HTERT RPE-1 (cell line): ENCODE data around the gene HIVEP3.

Source experiments
- in situ Hi-C: fragments of 300-500 bp; cut with MboI; formaldehyde crosslinking; loops from 4 replicates; pipeline ENCODE4 v1.14.3; 2020; ENCODE audit warnings: low sequenced_read_pairs

Gene HIVEP3

DNA sequence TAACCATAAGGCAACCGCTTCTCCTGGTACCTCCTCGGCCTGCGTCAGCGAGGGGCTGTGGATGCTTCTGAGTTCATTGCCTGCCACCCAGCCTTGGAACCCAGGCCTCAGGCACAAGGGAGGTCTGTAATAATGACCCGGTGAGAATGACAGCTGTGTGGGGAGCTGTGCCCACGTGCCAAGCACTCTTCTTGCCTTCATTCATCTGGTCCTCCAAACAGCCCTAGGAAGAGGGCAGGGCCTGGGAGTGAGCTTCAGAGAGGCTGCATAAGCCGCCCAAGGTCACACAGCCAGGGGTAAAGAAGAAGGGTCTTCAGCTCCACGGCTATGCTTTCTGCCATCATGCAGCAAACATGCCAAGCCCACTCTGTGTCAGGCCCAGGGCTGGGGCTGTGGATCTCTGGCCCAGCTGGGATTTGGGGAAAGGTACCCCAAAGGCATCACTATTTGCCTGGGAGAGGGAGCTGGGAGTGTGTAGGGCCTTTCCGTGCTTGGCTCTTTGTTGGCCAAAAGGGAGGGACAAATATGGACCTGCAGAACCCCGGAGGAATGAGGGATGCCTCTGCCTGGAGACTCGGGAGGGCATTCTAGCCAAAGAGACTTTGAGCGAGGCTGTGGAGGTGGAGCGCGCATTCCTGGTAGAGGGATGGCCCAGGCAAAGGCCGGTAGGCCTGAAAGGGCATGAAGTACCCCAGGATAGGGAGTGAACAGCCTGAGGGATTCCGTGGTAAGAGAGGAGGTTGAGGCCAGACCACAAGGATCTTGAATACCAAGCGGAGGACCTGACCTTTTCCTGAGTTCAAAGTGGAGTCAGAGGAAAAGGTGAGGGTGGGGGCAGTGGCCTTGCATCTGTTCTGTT is 424.1 kb downstream of the HIVEP3 start:
- in situ Hi-C loops: no loop called here

DNA sequence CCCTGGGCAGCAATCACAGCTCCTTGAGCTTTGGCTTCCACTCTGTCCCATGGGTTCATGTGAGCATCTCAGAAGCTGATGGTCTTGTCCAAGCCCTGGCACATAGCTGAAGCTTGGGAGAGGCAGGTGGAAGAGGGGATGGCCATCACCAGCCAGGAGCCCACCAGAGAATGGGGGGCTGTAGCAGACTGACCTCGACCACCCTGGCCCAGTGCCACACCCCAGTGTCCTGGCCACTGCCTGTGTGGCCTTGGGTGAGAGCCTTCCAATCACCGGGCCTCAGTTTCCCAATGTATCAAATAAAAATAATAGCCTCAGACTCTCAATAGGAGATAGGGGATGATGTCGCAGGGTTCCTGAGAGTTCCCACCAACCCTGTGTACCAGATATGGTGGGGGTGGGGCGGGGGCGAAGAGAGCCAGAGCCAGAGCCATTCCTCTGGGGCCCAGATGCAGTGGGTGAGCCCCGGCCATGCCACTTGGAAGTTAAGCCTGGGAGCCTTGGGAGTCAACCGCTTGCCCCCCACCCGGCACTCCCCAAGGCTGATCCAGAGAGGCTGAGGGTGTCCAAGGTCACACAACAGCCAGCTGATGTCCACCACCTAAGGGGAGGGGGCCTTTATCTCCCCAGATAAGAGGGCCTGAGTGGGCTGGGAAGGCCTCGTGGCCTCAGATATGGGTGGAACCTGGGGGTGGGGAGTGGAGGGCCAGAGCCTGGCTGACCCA is 424.9 kb downstream of the HIVEP3 start:
- in situ Hi-C loops: no loop called here

DNA sequence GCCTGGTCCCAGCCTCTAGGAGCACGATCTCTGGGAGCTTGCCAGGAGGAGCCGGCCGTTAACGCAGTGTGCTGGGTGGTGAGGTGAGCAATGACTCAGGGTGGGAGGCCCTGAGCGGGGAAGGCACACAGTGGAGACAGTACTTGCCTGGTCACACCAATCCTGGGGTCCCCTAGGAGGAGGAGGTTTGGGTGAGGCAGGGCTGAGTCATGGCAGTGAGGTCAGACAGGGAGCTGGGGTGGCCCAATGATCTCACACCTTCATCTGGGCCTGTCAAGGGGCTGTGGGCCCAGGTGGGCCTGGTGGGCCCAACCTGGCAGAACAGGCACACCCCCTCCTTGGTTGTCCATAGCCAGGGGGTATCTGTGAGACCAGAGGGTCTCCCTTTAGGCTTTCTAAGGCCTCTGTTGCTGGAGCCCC is 425.6 kb downstream of the HIVEP3 start:
- in situ Hi-C loops: no loop called here

DNA sequence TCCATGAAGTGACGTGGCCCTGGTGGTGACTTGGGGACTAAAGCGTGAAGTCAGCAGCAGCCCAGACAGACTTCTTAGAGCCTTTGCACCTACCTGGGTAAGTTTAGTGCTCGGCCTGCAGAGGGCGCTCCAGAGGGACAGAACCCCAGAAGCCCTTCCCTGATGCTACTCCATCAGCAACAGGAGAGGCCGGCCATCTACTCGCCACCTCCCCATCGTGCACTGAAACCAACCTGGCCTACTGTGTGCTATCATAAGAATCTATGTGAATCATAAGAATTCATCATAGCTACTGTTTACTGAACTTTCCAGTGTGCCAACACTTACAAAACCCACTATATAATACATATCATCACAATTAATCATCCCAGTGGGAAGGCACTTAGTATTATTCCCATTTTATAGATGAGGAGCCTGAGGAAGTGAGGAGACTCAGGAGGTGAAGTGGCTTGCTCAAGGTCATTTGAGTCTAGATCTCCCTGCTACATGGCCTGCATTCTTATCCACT is 426.3 kb downstream of the HIVEP3 start:
- in situ Hi-C loops: no loop called here

DNA sequence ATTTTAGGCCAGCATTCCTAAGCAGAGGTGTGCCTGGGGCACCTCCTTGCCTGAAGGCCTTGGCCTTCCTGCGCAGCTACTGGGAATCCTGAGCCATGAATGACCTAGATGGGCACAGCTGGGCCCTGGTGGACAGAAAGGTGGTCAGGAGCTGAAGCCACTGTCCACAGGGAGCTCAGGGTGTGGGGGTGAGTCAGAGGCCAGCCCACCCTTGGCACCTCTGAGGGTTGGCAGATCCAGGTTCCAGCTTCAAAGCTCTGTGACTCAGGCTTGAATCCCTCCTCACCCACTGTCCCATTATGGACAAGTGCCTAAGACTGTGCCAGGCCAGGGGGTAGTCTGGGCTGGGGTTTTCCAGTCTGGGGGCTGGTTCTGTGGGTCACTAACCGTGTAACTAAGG is 427.8 kb downstream of the HIVEP3 start:
- in situ Hi-C loops: no loop called here

DNA sequence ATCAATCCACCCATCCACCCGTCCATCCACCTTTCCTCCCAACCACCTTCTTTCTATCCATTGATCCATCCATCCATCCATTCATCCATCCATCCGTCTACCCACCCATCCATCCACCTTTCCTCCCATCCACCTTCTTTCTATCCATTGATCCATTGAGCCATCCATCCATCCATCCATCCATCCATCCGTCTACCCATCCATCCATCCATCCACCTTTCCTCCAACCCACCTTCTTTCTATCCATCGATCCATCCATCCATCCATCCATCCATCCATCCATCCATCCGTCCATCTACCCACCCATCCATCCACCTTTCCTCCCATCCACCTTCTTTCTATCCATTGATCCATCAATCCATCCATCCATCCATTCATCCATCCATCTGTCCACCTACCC is 429.2 kb downstream of the HIVEP3 start:
- in situ Hi-C loops: no loop called here

DNA sequence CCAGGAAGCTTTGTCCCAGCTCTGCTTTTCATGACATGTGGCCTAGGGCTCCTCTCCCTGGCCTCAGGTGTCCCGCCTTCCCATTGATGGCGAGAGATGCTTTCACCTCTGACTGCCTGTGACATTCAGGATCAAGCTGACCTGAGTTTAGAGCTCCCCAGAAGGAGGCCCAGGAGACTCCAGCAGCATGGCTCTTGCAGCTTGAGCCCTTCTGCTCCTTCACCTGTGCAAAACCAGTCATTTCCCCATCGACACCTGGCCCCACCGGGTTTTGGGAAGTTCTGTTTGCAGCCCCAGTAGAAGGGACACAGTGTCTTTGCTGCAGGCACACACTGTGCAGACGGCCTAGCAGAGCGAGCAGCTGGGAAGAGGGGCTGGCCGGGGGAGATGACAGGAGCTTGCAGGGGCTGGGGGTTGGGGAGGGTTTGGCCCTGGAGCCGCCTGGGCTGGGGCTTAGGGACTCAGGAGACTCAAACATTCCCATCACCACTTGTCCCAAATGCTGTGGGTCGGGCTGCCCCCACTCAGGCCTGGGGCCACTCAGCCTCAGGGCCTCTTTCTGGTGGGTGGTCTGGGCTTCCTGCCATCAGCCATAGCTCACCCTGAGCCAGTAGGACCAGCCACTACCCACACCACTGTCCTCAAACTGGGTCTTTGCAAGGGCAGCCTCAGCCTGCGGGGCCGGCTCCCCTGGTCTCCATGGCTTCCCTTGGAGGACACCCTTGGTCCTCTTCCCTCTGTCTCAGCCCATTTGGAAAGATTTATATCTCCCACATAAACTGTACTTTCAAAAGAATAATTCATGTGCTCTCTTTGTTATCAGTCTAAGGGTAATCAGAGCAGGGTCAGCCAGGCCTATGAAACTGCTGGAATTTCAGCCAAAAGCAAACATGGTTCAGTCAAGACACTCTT is 430.4 kb downstream of the HIVEP3 start:
- in situ Hi-C loops: no loop called here

DNA sequence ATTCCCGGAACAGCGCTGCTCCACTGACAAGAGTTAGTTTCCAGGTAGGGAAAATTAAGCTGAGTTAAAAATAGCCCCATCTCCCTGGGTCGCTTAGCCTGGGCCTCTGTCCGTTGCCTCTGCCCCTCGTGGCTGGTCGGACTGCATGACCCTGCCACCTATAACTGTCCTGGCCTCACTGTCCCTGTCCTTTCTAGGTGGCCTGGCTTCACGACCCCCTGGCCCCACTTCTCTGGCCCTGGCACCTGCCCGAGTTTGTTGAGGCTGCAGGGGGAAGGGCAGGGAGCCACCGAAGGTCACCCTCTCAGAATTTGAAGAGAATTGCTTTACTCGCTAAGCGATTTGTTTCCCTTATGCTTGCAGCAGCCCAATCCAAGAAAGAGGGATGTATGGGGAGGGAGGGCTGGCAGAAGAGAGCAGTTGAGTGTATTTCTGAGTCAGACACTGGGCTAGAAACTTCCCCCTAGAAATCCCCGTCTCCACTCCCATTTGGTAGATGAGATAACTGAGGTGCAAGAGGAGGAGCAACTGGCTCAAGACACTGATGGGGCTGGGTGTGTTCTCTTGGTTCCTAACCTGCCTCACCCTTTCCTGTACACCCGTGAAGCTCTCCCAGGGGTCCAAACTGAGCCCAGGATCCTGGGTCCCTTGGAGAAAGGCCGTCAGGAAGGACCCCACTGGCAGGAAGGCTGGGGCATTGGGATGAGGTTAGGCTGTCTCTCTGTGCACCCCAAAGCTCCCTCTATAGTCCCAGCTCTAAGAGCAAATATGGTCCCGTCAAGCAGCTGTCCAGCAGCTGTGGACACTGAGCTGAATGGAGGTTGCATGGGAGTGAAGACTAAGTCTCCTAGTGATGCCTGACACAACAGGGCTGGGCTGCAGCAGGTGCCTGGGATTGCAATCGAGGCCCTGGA is 431.3 kb downstream of the HIVEP3 start:
- in situ Hi-C loops: no loop called here

DNA sequence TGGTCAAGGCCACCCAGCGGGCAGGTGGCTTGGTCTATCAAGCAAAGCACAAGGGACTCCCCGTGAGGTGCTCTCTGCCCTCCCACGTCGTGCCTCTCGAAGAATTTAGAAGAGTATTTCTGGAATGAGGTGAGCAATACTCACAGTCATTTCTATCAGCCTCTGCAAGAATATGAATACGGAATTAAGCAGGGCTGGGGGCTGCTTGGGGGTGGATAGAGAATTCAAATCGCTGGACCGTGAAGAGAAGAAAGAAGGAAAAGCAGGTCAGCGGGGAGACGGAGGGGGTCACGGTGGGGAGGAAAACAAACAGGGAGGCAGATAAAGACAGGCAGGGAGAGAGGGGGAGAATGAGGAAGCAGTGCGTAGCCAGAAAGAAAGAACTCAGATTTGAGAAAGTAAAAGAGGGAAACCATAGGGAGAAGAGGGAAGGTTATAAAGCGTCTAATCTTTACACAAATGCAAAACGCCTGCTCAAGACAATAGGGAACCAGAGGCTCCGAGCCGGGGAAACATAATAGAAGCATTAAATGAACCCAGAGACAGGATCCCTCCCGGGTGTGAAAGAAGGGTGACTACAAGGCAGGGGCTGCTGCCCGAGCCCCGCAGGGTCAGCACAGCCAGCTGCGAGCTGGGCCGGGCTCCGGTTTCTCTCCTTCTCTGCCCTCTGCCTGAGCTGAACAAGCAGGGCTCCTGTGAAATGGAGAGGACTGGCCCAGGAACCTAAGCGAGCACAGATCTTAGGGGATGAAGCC is 432.2 kb downstream of the HIVEP3 start:
- in situ Hi-C loops: no loop called here

DNA sequence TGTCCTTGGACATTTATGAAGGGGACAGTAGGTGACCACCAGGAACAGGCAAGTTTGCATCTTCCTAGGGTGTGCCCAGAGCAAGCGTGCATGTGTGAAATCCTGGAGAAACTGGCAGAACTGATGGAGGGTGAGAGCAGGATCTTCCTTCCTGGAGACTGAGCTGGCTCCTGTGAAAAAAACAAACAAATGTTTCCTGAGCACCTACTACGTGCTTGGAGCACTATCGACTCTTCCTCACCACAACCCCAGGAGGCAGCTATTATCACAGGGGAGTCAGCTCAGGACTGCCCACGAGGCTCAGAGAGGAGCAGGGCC is 432.7 kb downstream of the HIVEP3 start:
- in situ Hi-C loops: no loop called here

DNA sequence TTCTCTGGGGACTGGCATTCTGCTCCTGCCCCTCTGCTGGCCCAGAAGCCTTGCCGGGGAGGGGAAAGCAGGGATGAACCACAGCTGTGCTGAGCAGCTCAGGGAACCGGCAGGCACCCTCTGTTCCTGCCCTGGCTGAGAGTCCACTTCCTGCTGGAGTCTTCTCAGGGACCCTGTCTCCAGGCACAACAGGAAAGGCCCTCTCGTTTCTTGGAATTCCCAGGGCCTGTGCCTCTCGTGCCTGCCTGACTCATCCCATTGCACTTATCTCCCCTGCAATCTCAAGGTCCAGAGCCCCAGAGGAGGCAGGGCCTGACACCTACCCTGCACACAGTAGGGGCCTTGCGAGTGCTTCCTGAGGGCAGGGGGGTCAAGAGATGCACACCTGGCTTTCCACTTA is 433.1 kb downstream of the HIVEP3 start:
- in situ Hi-C loops: no loop called here

DNA sequence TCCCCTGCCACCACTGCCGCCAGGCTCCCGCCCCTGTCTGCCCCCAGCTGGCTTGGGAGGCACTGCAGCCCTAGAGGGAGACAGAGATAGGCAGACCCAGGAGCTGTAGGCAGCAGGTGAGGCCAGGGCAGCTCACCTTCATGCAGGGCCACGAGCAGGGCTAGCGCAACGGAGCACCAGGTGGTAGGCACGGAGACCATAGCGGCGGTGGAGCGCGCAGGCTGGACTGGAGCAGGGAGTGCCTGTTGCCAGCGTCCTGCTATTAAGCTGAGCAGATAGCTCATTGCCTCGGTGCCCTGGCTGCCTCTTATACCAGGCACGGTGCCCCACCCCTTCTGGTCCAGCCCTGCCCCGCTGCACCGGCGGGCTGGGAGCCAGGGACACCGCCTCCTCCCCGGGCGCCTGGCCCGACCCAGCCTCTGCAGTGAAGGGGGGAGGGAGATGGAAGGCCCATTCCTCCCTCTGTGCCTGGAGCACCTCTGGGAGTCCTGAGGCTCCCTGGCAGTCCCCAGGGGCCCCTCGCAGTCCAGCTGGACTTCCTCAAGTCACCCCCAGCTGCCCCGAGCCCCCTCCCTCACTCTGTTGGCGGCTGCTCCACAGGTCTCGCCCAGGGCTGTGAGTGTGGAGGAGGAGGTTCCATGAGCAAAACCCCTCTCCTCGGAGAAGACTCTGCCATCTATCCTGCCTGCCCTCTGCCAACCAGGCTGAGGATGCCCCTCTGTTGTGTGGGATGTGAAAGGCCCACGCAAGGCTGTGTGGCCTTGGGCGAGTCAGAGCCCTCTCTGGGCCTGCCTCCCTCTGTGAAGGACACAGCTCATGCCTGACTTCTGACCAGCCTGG is 434.1 kb downstream of the HIVEP3 start, which contains the start of gene EDN2:
TSS of gene EDN2 (minus strand) at position 282 of the 840 bp plus-strand sequence. CDS start at position 200, 82 bp downstream.
- in situ Hi-C loops: no loop called here

DNA sequence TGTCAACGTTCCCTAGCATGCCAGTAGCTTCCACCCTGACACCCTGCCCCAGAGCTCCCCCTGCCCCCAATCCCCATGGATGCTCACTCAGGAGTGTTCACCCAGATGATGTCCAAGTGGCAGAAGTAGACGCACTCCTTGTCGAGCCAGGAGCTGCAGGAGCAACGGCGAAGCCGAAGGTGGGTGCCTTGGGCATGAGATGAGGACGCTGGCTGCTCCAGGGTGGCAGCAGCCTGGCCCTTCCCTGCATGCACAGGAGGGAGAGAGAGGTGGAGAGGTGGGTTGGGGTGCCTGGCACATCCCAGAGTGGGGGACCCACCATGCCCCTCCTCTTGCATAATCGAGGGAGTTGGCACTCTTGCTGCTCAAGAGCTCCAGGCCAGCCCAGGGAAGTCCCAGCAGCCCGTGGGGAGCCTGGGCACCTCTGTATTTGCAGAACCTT is 434.7 kb downstream of the HIVEP3 start:
- in situ Hi-C loops: no loop called here

DNA sequence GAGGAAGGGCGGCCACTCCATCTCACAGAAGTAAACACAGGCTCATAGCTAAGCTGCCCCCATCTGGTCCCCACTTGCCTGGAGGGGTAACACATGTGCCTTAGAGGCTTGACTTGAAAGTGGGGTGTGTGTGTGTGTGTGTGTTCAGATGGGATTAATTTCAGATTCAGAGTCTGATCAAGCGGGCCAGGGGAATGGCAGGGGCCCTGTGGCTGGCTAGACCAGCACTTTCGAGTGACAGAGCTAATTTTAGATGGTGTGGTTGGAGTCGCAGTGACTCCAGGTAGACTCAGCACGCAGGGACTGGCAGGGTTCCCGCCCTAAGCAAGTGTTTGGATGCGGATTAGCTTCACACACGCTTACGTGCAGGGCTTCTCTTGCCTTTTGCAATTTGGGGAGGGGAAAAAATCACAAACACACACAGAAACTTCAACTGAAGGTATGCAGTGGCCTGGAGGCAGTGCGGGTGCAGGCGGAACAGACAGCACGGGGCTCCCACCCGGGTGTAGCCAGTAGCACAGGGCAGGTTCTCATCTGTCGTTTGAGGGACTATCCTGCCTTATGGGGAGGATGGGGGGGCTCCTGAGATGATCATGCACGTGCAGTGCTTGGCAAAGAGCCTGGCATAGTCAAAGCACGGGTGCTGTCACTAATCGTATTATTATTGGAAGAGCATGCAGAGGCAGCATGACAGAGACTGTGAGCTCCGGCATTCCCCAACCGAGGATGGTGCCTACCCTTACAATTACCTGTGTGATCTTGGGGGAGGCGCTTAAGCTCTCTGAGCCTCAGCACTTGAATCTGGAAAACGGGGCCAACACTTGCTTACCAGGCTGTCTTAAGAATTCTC is 435.5 kb downstream of the HIVEP3 start:
- in situ Hi-C loops: no loop called here

DNA sequence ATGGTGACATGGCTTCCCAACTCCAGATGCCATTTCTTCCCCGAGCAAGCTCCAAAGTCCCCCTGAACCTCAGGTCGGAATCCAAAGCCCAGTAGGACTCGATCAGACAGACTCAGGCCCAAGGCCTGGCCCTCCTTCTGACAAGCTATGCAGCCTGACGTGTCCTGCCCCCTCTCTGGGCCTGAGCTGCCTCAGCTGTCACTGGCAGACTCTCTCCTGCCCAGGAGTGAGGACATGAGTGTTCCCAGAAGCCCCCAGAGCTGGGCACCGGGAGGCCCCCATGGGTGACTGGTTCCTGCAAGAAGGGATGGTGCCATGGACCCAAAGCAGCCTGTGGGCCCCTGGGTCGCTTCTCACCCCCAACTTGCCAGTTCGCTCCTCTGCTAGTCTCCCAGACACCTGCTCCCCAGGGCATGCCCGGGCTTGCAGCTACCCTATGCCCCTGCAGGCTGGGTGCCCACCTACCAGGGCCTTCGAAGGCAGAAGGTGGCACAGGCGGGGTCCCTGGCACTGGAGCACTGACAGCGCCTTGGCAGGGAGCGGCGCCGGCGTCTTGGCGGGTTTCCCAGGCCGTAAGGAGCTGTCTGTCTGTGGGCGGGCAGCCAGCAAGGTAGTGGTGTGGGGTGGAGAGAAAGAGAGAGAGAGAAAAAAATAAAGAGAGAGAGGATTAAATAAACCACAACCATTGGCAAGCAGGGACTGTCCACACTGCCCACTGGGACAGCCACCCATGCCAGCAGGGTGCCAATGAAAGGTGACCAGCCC is 436.5 kb downstream of the HIVEP3 start:
- in situ Hi-C loops: no loop called here

DNA sequence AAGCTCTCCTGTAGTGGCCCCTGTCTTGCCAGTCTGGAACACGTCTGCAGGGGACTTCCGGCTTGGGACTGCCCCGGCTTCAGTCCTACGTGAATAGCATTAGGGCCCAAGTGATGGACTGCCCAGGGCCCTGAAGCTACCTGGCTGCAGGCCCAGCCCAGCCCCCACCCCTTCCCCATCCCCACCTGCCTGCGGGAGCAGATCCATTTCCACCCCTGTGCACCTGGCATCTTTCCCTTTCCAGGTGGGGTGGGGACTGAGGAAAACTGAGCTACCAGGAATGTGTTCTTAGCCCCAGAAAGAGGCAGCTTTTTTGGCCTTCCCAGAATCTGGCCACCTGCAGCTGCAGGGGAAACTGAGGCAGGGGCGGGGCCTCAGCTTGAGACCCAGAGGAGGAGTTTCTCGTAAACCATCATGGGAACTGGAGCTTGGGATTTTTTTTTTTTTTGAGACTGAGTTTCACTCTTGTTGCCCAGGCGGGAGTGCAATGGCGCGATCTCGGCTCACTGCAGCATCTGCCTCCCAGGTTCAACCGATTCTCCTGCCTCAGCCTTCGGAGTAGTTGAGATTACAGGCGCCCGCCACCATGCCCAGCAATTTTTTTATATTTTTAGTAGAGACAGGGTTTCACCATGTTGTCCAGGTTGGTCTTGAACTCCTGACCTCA is 437.5 kb downstream of the HIVEP3 start:
- in situ Hi-C loops: no loop called here
